ENCODE measurements around the gene EZH1.

- no peak for TF ChIP-seq POLR2AphosphoS5 (IDR thresholded peaks at IDR 0.05)
- TF ChIP-seq, protein P1, sequence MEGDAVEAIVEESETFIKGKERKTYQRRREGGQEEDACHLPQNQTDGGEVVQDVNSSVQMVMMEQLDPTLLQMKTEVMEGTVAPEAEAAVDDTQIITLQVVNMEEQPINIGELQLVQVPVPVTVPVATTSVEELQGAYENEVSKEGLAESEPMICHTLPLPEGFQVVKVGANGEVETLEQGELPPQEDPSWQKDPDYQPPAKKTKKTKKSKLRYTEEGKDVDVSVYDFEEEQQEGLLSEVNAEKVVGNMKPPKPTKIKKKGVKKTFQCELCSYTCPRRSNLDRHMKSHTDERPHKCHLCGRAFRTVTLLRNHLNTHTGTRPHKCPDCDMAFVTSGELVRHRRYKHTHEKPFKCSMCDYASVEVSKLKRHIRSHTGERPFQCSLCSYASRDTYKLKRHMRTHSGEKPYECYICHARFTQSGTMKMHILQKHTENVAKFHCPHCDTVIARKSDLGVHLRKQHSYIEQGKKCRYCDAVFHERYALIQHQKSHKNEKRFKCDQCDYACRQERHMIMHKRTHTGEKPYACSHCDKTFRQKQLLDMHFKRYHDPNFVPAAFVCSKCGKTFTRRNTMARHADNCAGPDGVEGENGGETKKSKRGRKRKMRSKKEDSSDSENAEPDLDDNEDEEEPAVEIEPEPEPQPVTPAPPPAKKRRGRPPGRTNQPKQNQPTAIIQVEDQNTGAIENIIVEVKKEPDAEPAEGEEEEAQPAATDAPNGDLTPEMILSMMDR (IDR thresholded peaks at IDR 0.05), result no peak
These were observed 93.4 kb downstream of the EZH1 start for GRCh38 chr17:42651392-42651791.

Data from suprapubic skin (tissue), 3 donors.